ENCODE measurements around the gene MICAL3. TPM values are rescaled to one million over a fixed set of nuclear protein-coding genes. Genes with fewer than 3 reads are reported as not detected.

Gene MICAL3
- total RNA-seq, 4 donors from 2014 or later = 24.3 to 29.7 (median 28.2) TPM

GRCh38 chr22:17945156-17945887 lies 79.0 kb downstream of the MICAL3 start:
- intact Hi-C loops (cut with DNase I; ENCODE audit: low total_unique reads) = no loop called here
- DNase-seq (ENCODE audit: low spot score in 2 of 2) = no peak
- H3K4me3 ChIP-seq (ENCODE audit: low read depth, poor library complexity, severe bottlenecking) = no peak overlapping the region
- 79% methylated on average over 15 of the region's 15 CpGs for WGBS, 2 donors
- no peak for TF ChIP-seq POLR2A (IDR thresholded peaks at IDR 0.05)
- no peak for TF ChIP-seq CTCF (IDR thresholded peaks at IDR 0.05)

- no peak for TF ChIP-seq CTCF (IDR thresholded peaks at IDR 0.05)
- TF ChIP-seq POLR2A (IDR thresholded peaks at IDR 0.05) = no peak
- no peak for DNase-seq (ENCODE audit: low spot score in 2 of 2)
- intact Hi-C loops (cut with DNase I; ENCODE audit: low total_unique reads) = no loop called here
- WGBS, 2 donors = 80 to 81% methylated on average over 9 of the region's 9 CpGs
- no peak overlapping the region for H3K4me3 ChIP-seq (ENCODE audit: low read depth, poor library complexity, severe bottlenecking)
Measured at GRCh38 chr22:17944256-17944655, 80.1 kb downstream of the MICAL3 start.

GRCh38 chr22:17943533-17944249 lies 80.7 kb downstream of the MICAL3 start:
- TF ChIP-seq POLR2A (IDR thresholded peaks at IDR 0.05) (no peak), CTCF (IDR thresholded peaks at IDR 0.05) (no peak)
- intact Hi-C loops (cut with DNase I; ENCODE audit: low total_unique reads) = no loop called here
- WGBS, 2 donors = 79 to 84% methylated on average over 6 of the region's 6 CpGs
- no peak for DNase-seq (ENCODE audit: low spot score in 2 of 2)
- H3K4me3 ChIP-seq (ENCODE audit: low read depth, poor library complexity, severe bottlenecking) = no peak overlapping the region

- H3K4me3 ChIP-seq (ENCODE audit: low read depth, poor library complexity, severe bottlenecking) = no peak overlapping the region
- no peak for TF ChIP-seq CTCF (IDR thresholded peaks at IDR 0.05)
- no peak for TF ChIP-seq POLR2A (IDR thresholded peaks at IDR 0.05)
- 92 to 96% methylated on average over 6 to 8 of the region's 8 CpGs for WGBS, 2 donors
- intact Hi-C loops (cut with DNase I; ENCODE audit: low total_unique reads) = no loop called here
- DNase-seq (ENCODE audit: low spot score in 2 of 2) = no peak
Measured at GRCh38 chr22:17942721-17943120, 81.6 kb downstream of the MICAL3 start.

GRCh38 chr22:17941471-17942406 lies 82.6 kb downstream of the MICAL3 start:
- WGBS, 2 donors = 86 to 89% methylated on average over 18 of the region's 18 CpGs
- H3K4me3 ChIP-seq (ENCODE audit: low read depth, poor library complexity, severe bottlenecking) = no peak overlapping the region
- intact Hi-C loops (cut with DNase I; ENCODE audit: low total_unique reads) = no loop called here
- DNase-seq (ENCODE audit: low spot score in 2 of 2) = no peak
- no peak for TF ChIP-seq POLR2A (IDR thresholded peaks at IDR 0.05)
- no peak for TF ChIP-seq CTCF (IDR thresholded peaks at IDR 0.05)
